ENCODE measurements around the gene SEZ6L2. TPM values are rescaled to one million over a fixed set of nuclear protein-coding genes. Genes with fewer than 3 reads are reported as not detected.

SEZ6L2 gene
- total RNA-seq, 2 donors from 2014 or later = 2.6 to 4.6 TPM

GRCh38 chr16:29860218-29860617 is 39.1 kb downstream of the SEZ6L2 start:
- H3K4me3 ChIP-seq = no peak overlapping the region
- DNase-seq (ENCODE audit: low spot score) = no peak
- H3K27ac ChIP-seq = no peak overlapping the region
- H3K27me3 ChIP-seq = no peaks in the 10 kb centered on the region
- H3K9me3 ChIP-seq = no peaks in the 10 kb centered on the region
- H3K4me1 ChIP-seq = peaks cover 0 to 27% of the 10 kb centered on the region in 2 donors
- TF ChIP-seq CTCF (IDR thresholded peaks at IDR 0.05) = no peak
- H3K36me3 ChIP-seq = peaks cover 30% of the 10 kb centered on the region

- no peak for DNase-seq (ENCODE audit: low spot score)
- no peak for TF ChIP-seq CTCF (IDR thresholded peaks at IDR 0.05)
- H3K27ac ChIP-seq = no peak overlapping the region
These were observed 40.4 kb downstream of the SEZ6L2 start for GRCh38 chr16:29858974-29859373.

GRCh38 chr16:29858149-29858849 is 41.1 kb downstream of the SEZ6L2 start:
- Histone ChIP-seq H3K4me3 (no peak overlapping the region), H3K27me3 (no peaks in the 10 kb centered on the region), H3K9me3 (no peaks in the 10 kb centered on the region), H3K36me3 (peaks cover 30% of the 10 kb centered on the region), H3K27ac (no peak overlapping the region), H3K4me1 (peaks cover 0 to 22% of the 10 kb centered on the region in 2 donors)
- TF ChIP-seq CTCF (IDR thresholded peaks at IDR 0.05) = no peak
- no peak for DNase-seq (ENCODE audit: low spot score)

More at GRCh38 chr16:29858974-29859373, 40.4 kb downstream of the SEZ6L2 start:
- no peaks in the 10 kb centered on the region for H3K9me3 ChIP-seq
- H3K27me3 ChIP-seq = no peaks in the 10 kb centered on the region
- peaks cover 30% of the 10 kb centered on the region for H3K36me3 ChIP-seq
- H3K4me3 ChIP-seq = no peak overlapping the region
- peaks cover 0 to 27% of the 10 kb centered on the region in 2 donors for H3K4me1 ChIP-seq

GRCh38 chr16:29857133-29857760 is 42.1 kb downstream of the SEZ6L2 start:
- no peak overlapping the region for H3K4me3 ChIP-seq
- TF ChIP-seq CTCF (IDR thresholded peaks at IDR 0.05) = no peak
- no peaks in the 10 kb centered on the region for H3K27me3 ChIP-seq
- H3K36me3 ChIP-seq = peaks cover 30% of the 10 kb centered on the region
- H3K4me1 ChIP-seq = peaks cover 0 to 18% of the 10 kb centered on the region in 2 donors
- DNase-seq (ENCODE audit: low spot score) = no peak
- no peaks in the 10 kb centered on the region for H3K9me3 ChIP-seq
- H3K27ac ChIP-seq = no peak overlapping the region

- no peak overlapping the region for H3K27ac ChIP-seq
- no peaks in the 10 kb centered on the region for H3K9me3 ChIP-seq
- no peaks in the 10 kb centered on the region for H3K4me1 ChIP-seq
- TF ChIP-seq CTCF (IDR thresholded peaks at IDR 0.05) = no peak
- no peaks in the 10 kb centered on the region for H3K27me3 ChIP-seq
- no peak overlapping the region for H3K4me3 ChIP-seq
- no peak for DNase-seq (ENCODE audit: low spot score)
- H3K36me3 ChIP-seq = peaks cover 15% of the 10 kb centered on the region
These were observed 44.7 kb downstream of the SEZ6L2 start for GRCh38 chr16:29854520-29855100.

Measured in right atrium auricular region (tissue), 2 donors.